Stimulated activated CD4-positive, alpha-beta T cell treated with anti-CD3 and anti-CD28 coated beads, TNF-alpha, amount 100 ng/mL, for 24 hours (primary cell): ENCODE results near the gene COG6.

Source experiments
- DNase-seq, 3 experiments: peaks; one replicate each; pipeline ENCODE4 v3.0.0-alpha.2; 2020; ENCODE audit warnings: low read depth in 3 of 3

Gene COG6

GRCh38 chr13:39768962-39769361 lies 113.5 kb downstream of the COG6 start:
- no peak for DNase-seq

DNA sequence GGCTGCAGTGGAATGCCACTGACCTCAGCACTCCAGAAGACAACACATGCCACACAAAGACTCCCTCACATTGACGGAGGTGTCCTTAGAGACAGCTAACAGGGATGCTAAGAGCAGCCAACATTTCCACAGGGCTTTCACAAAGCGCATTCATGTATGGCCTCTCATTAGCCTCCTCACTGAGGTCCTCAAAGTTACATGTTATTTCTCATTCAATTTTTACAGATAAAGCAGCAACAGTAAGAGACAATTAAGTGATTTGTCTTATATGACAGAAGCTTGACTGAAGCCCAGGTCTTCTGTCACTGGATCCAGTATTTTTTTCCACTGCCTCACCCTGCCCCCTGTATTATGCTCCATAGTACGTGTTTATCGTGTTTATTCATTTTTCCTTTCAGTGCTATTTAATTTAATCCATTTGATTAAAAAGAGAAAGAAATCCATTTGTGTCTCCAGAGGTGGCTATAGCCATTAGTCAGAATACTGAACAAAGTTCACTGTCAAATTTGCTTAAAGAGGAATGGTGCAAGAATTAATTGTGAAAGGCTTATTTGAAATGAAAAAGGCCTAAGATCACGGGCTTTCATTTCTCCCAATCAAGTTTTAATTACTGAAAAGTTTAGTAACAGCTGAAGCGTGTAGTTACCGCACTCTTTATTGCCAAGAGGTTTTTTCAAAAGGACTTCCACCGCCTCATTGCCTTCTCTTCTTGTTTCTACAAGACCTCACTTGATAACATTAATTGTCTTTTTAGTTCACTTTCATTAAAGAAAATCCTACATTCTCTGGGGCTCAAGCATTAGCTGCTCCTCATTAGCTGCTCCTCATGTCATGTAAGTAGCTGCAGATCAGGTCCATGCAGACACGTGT lies 115.0 kb downstream of the COG6 start:
- no peak for DNase-seq

DNA sequence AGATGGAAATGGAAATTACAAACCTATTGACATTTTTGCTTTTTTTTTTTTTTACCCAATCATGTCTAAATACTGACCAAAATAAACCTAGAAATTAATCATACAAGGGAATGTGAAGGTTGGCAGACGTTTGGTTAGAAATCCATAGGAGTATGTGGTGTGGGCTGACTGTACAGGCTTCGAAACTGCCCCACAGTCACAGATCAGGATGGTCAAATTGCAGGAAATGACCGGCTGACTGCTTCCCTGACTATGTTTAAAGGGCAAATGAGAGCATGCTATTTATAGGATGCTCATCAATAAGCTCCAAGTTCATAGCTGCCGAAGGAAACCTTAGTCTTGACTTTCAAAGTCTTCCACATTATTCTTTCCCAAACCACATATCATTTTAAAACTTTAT lies 118.4 kb downstream of the COG6 start:
- no peak for DNase-seq

GRCh38 chr13:39776439-39776838 lies 121.0 kb downstream of the COG6 start:
- DNase-seq = peak in 1 of 3 experiments; percentile 24

GRCh38 chr13:39777021-39777420 lies 121.6 kb downstream of the COG6 start:
- DNase-seq = no peak

- DNase-seq = peak in 2 of 3 experiments; percentile 31 to 39
These were observed 122.1 kb downstream of the COG6 start for GRCh38 chr13:39777527-39778061.

DNA sequence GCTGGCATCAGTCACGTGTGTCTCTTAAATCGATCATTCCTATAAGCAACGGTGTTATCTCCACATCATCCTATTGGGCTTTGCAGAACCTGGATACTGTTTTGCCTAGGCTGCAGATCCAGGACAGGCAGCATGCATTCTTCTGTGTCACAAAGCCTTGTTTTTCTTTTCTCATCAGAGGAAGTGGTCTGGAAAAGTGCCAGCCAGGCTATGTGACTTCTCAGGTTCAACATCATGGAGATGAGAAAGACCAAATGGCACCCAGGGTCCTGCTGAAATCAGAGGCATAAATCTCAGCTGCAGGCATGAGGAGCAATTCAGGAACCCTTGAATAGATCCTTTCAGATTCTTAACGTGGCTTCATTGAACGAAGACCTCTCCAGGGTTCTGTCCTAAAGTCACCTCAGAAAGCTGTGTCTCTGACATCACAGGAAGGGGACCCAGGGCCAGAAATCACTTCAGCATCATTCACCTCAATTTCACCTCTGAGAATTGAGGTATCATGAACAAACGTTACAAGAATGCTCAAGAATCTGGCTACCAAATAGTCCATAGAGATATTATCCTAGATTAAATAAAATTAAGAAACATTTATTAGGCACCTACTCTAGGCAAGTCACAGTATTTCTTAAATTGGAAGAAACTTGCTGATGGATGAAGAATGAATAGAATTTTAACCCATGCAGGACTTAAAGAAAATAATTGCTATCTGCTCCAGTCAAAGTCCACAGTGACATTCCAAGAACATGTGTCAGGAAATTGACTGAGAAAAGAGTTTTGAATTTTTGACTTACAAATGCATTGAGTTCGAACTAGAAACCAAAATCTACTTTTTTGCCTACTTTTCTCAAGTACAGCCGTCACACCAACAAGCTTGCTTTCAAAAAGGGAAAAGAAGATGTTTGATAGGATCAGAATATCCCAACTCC lies 124.1 kb downstream of the COG6 start:
- peak in 1 of 3 experiments; percentile 16 for DNase-seq

- no peak for DNase-seq
These were observed 125.2 kb downstream of the COG6 start for GRCh38 chr13:39780711-39781110.

DNA sequence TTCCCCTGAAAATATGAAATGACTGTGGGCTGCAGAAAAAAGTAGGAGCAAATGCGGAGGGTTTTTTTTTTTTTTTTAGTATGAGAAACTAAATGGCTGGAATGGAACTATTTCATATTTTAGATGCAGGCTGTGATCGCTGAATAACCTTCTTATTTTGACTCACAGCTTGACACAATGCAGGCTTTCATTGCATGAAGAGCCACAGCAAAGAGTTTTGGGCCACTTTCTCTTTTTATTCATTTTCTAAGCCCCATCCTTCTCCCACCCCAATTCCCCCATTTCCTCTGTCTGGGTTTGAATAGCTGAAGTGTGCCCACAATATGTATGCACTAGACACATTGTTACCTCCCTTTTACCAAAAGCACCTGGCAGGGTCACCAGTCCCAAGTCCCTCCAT lies 125.9 kb downstream of the COG6 start:
- no peak for DNase-seq

GRCh38 chr13:39783051-39783450 lies 127.6 kb downstream of the COG6 start:
- DNase-seq = no peak

- no peak for DNase-seq
These were observed 128.9 kb downstream of the COG6 start for GRCh38 chr13:39784347-39784746.

GRCh38 chr13:39786091-39786490 lies 130.6 kb downstream of the COG6 start:
- no peak for DNase-seq

DNA sequence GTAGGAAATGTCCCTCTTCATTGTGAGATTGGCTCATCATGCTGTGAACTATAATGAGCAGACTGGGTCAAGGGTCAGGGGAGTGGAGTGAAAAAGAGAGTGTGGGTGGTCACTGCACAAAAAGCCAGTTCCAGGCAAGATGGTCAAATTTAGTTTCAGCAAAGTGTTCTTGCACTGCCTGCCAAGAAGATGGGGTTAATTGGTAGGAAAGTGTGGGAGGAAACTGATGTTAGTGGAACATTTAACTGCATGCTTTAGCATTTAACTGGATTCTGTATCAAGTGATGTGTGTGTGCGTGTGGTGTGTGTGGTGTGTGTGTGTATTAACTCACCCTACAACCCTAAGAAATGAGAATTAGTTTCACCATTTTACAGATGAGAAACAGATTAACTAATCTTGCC lies 131.6 kb downstream of the COG6 start:
- DNase-seq = no peak

- DNase-seq = no peak
These were observed 132.6 kb downstream of the COG6 start for GRCh38 chr13:39788102-39788501.

DNA sequence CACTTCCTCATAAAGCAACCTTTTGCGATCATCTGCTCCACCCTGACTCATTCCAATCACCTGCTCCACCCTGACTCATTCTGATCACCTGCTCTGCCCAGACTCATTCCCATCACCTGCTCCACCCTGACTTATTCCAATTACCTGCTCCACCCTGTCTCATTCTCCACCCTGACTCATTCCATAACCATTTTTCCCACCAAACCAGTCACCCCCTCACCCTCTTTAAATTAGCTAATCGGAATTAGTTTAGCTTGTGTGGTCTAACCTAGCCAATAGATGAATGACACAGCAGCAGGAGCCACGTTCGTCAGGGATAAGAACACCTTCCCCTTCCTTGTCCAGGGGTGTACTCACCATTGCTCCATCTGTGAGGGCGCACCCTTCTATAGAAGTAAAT lies 134.0 kb downstream of the COG6 start:
- no peak for DNase-seq
